IMR-90 (cell line): ENCODE data around the gene HSPA1A. TPM values are rescaled to one million over a fixed set of nuclear protein-coding genes. Genes with fewer than 3 reads are reported as not detected.

Experiments
- ATAC-seq: fragments of 200-7000 bp; cut with Tn5 transposase; 2 replicates; pipeline ENCODE4 v1.9.1; 2020; ENCODE audit warnings: low read depth, mild to moderate bottlenecking, moderate library complexity
- BruUV-seq: library from RNA; stranded (reverse); fragments of 400-500 nt; replicated peaks from 2 replicates; lab custom pipeline; 2021; lab: Mats Ljungman, UMichigan
- CTCF ChIA-PET: fragments of 300-600 bp; formaldehyde crosslinking; extraction: SDS; loops from one replicate; lab custom pipeline; 2021; ENCODE audit warnings: antibody characterized with exemption; lab: Yijun Ruan, JAX
- POLR2A ChIA-PET: fragments of 300-600 bp; sonication (Branson Sonifier 250); formaldehyde crosslinking; loops from one replicate; lab custom pipeline; 2022; ENCODE audit warnings: antibody characterized with exemption; ENCODE audit not compliant: unreplicated experiment; lab: Charles Lee
- DNase-seq: peaks from one replicate; pipeline ENCODE4 v3.0.0; 2013
- H2AFZ ChIP-seq: replicated peaks from 2 replicates; pipeline ENCODE3; 2013; ENCODE audit warnings: low read length, mild to moderate bottlenecking; ENCODE audit not compliant: poor library complexity
- H2AK5ac ChIP-seq: 2 replicates; pipeline ENCODE4 v1.6.1; 2013; ENCODE audit warnings: low read depth, low read length, inconsistent platforms
- H2AK9ac ChIP-seq: replicated peaks from 2 replicates; pipeline ENCODE3; 2013; ENCODE audit warnings: mild to moderate bottlenecking, low read depth, low read length, moderate library complexity; ENCODE audit not compliant: poor library complexity
- H2BK120ac ChIP-seq: 2 replicates; pipeline ENCODE4 v1.6.1; 2013; ENCODE audit warnings: low read depth, low read length, inconsistent platforms
- H2BK15ac ChIP-seq: 3 replicates; pipeline ENCODE4 v1.6.1; 2013; ENCODE audit warnings: low read depth, low read length, inconsistent platforms
- H2BK20ac ChIP-seq: 2 replicates; pipeline ENCODE4 v1.6.1; 2013; ENCODE audit warnings: low read depth, mild to moderate bottlenecking, inconsistent platforms, low read length, moderate library complexity
- H2BK5ac ChIP-seq: 2 replicates; pipeline ENCODE4 v1.6.1; 2013; ENCODE audit warnings: mild to moderate bottlenecking, low read depth, low read length, inconsistent platforms; ENCODE audit not compliant: poor library complexity, severe bottlenecking
- H3K14ac ChIP-seq: replicated peaks from 2 replicates; pipeline ENCODE4 v1.6.1; 2013; ENCODE audit warnings: low read depth, low read length, inconsistent platforms
- H3K18ac ChIP-seq: 2 replicates; pipeline ENCODE4 v1.6.1; 2013; ENCODE audit warnings: low read depth, low read length, control low read depth
- H3K23ac ChIP-seq: 2 replicates; pipeline ENCODE4 v1.6.1; 2013; ENCODE audit warnings: low read depth, low read length, inconsistent platforms
- H3K27ac ChIP-seq: 2 replicates; pipeline ENCODE4 v1.5.1; 2013; ENCODE audit warnings: mild to moderate bottlenecking, control low read depth, low read length; ENCODE audit not compliant: insufficient read depth
- H3K27me3 ChIP-seq: 2 replicates; pipeline ENCODE4 v1.6.1; 2013; ENCODE audit warnings: low read length; ENCODE audit not compliant: control insufficient read depth, insufficient read depth
- H3K36me3 ChIP-seq: 2 replicates; pipeline ENCODE4 v1.6.1; 2013; ENCODE audit warnings: low read length, mixed read lengths; ENCODE audit not compliant: control insufficient read depth, insufficient read depth
- H3K4ac ChIP-seq: 2 replicates; pipeline ENCODE4 v1.6.1; 2013; ENCODE audit warnings: low read depth, low read length, inconsistent platforms
- H3K4me1 ChIP-seq: 2 replicates; pipeline ENCODE4 v1.6.1; 2013; ENCODE audit warnings: low read length, mixed read lengths; ENCODE audit not compliant: control insufficient read depth, insufficient read depth
- H3K4me2 ChIP-seq: 2 replicates; pipeline ENCODE4 v1.6.1; 2013; ENCODE audit warnings: low read depth, mild to moderate bottlenecking, control low read depth, low read length, moderate library complexity
- H3K4me3 ChIP-seq: 2 replicates; pipeline ENCODE4 v1.5.1; 2013; ENCODE audit warnings: low read depth, mild to moderate bottlenecking, control low read depth, low read length, moderate library complexity; ENCODE audit not compliant: insufficient read depth
- H3K56ac ChIP-seq: 2 replicates; pipeline ENCODE4 v1.6.1; 2013; ENCODE audit warnings: low read length, inconsistent platforms; ENCODE audit not compliant: insufficient read depth; ENCODE audit errors: extremely low read depth
- H3K79me1 ChIP-seq, 2 experiments: 2 replicates each; pipeline ENCODE4 v1.6.1; 2013; ENCODE audit warnings: low read length in 2 of 2, inconsistent platforms in 1 of 2, low read depth in 1 of 2
- H3K9ac ChIP-seq: 2 replicates; pipeline ENCODE4 v1.6.1; 2013; ENCODE audit warnings: low read depth, low read length, control low read depth
- H3K9me1 ChIP-seq: 2 replicates; pipeline ENCODE4 v1.6.1; 2013; ENCODE audit warnings: low read length, inconsistent platforms; ENCODE audit not compliant: insufficient read depth
- H3K9me3 ChIP-seq: 2 replicates; pipeline ENCODE4 v1.6.1; 2013; ENCODE audit warnings: low read length; ENCODE audit not compliant: control insufficient read depth, insufficient read depth
- H4K20me1 ChIP-seq: 2 replicates; pipeline ENCODE4 v1.6.1; 2013; ENCODE audit warnings: low read length, inconsistent platforms; ENCODE audit not compliant: insufficient read depth
- H4K5ac ChIP-seq: 2 replicates; pipeline ENCODE4 v1.6.1; 2013; ENCODE audit warnings: mild to moderate bottlenecking, low read depth, low read length, control low read depth
- H4K8ac ChIP-seq, 2 experiments: 2 replicates each; pipeline ENCODE4 v1.6.1; 2013; ENCODE audit warnings: low read depth in 2 of 2, low read length in 2 of 2, control low read depth in 1 of 2, inconsistent platforms in 1 of 2
- H4K91ac ChIP-seq: 2 replicates; pipeline ENCODE4 v1.6.1; 2013; ENCODE audit warnings: low read depth, low read length, inconsistent platforms; ENCODE audit not compliant: insufficient read depth
- CEBPB ChIP-seq: IDR thresholded peaks from 2 replicates; pipeline ENCODE4 v1.6.1; 2012; ENCODE audit warnings: low read depth, low read length, improper control_type of control experiment
- CHD1 ChIP-seq: IDR thresholded peaks from 2 replicates; pipeline ENCODE4 v1.6.1; 2012; ENCODE audit warnings: low read depth, low read length, improper control_type of control experiment
- CTCF ChIP-seq: conservative IDR thresholded peaks from 2 replicates; pipeline ENCODE4 v1.5.1; 2012; ENCODE audit warnings: mild to moderate bottlenecking, low read depth, low read length, improper control_type of control experiment
- MAFK ChIP-seq: IDR thresholded peaks from 2 replicates; pipeline ENCODE4 v1.6.1; 2012; ENCODE audit warnings: low read depth, low read length, improper control_type of control experiment
- MAZ ChIP-seq: IDR thresholded peaks from 2 replicates; pipeline ENCODE4 v1.6.1; 2012; ENCODE audit warnings: low read depth, mild to moderate bottlenecking, low read length, improper control_type of control experiment, moderate library complexity, borderline replicate concordance
- MXI1 ChIP-seq: IDR thresholded peaks from 2 replicates; pipeline ENCODE4 v1.6.1; 2012; ENCODE audit warnings: low read depth, mild to moderate bottlenecking, low read length, moderate library complexity, borderline replicate concordance
- NFE2L2 ChIP-seq: fragments of 150-350 bp; IDR thresholded peaks from 2 replicates; pipeline ENCODE4 v1.6.1; 2016; ENCODE audit warnings: low read depth, mild to moderate bottlenecking, low read length
- POLR2A ChIP-seq: IDR thresholded peaks from 2 replicates; pipeline ENCODE4 v1.6.1; 2012; ENCODE audit warnings: mild to moderate bottlenecking, low read depth, low read length
- RFX5 ChIP-seq: IDR thresholded peaks from 2 replicates; pipeline ENCODE4 v1.8.0; 2012; ENCODE audit warnings: low read depth, mild to moderate bottlenecking, low read length, moderate library complexity
- SMC3 ChIP-seq: fragments of 150-350 bp; IDR thresholded peaks from 2 replicates; pipeline ENCODE4 v1.6.1; 2016; ENCODE audit warnings: low read depth, mild to moderate bottlenecking, antibody characterized with exemption, low read length, moderate library complexity
- WGBS, 2 experiments: methylation state at CpG; one replicate each; pipeline versions ENCODE4 v1.1.5 to v1.1.7; 2013; ENCODE audit warnings: missing lambda C conversion rate in 2 of 2; ENCODE audit not compliant: insufficient read length in 1 of 2; ENCODE audit errors: extremely low coverage in 2 of 2; 5-methylcytosine and 5-hydroxymethylcytosine counted together
- dilution Hi-C: fragments of 300-500 bp; cut with HindIII; formaldehyde crosslinking; loops from one replicate; pipeline ENCODE4 v1.14.3; 2018; ENCODE audit warnings: low sequenced_read_pairs; ENCODE audit not compliant: unreplicated experiment
- in situ Hi-C: fragments of 300-500 bp; cut with MboI; formaldehyde crosslinking; loops from 3 replicates; pipeline ENCODE4 v1.14.3; 2019; ENCODE audit warnings: low sequenced_read_pairs, inconsistent platforms, mixed read lengths
- intact Hi-C: fragments of 100-400 bp; cut with micrococcal nuclease; formaldehyde crosslinking; loops from 2 replicates; pipeline ENCODE4 v1.10.0; 2022
- polyA plus RNA-seq, 3 experiments: library from polyadenylated mRNA; depleted of rRNA; stranded (reverse); fragments of >200 nt; gene quantifications; 2 replicates each; pipeline ENCODE4 v1.2.3, GENCODE V29; 2012; ENCODE audit warnings: low replicate concordance in 1 of 3
- total RNA-seq: library from RNA; depleted of rRNA; stranded (reverse); fragments of >200 nt; gene quantifications from 2 replicates; pipeline ENCODE4 v1.2.3, GENCODE V29; 2012
- TF ChIP-seq, protein P1 (sequence below): fragments of 150-350 bp; IDR thresholded peaks from 2 replicates; pipeline ENCODE4 v1.6.1; 2017; ENCODE audit warnings: mild to moderate bottlenecking, antibody characterized with exemption, low read length, low read depth

HSPA1A gene
- total and polyA plus RNA-seq, 2 of the 4 experiments (the other 2 are of a cell fraction) = 94.6 to 95.3 TPM

- Histone ChIP-seq H3K36me3 (peaks cover 53% of the 10 kb centered on the region), H3K27me3 (no peaks in the 10 kb centered on the region), H3K4me1 (peaks cover 10% of the 10 kb centered on the region), H3K9me3 (no peaks in the 10 kb centered on the region), H3K4ac (no peak overlapping the region), H2BK20ac (no peak overlapping the region), H2AK9ac (no peak overlapping the region), H2AK5ac (no peak overlapping the region), H2AFZ (no peak overlapping the region), H3K14ac (no peak overlapping the region), H3K18ac (no peak overlapping the region), H3K56ac (no peak overlapping the region), H3K4me3 (no peak overlapping the region), H4K8ac (no peak overlapping the region), H3K27ac (no peak overlapping the region), H4K91ac (no peak overlapping the region), H4K5ac (no peak overlapping the region), H3K9ac (no peak overlapping the region), H2BK15ac (no peak overlapping the region), H3K9me1 (0 out of 2 replicates have a peak, but pooled peaks cover 8% of the 10 kb centered on the region), H3K79me1 (0 out of 4 replicates have a peak, but pooled peaks cover 0 to 6% of the 10 kb centered on the region in 2 experiments), H3K23ac (no peak overlapping the region), H2BK120ac (no peak overlapping the region), H3K4me2 (no peak overlapping the region), H2BK5ac (no peak overlapping the region), H4K20me1 (no peaks in the 10 kb centered on the region)
- DNase-seq = no peak
- POLR2A ChIA-PET = no interaction called here
- in situ Hi-C loops (no loop called here), dilution Hi-C loops (no loop called here), intact Hi-C loops (no loop called here)
- TF ChIP-seq NFE2L2 (no peak), CTCF (no peak), MAFK (no peak), CEBPB (no peak), MAZ (no peak), SMC3 (no peak), POLR2A (no peak), RFX5 (no peak), CHD1 (no peak), MXI1 (no peak)
- TF ChIP-seq, protein P1, sequence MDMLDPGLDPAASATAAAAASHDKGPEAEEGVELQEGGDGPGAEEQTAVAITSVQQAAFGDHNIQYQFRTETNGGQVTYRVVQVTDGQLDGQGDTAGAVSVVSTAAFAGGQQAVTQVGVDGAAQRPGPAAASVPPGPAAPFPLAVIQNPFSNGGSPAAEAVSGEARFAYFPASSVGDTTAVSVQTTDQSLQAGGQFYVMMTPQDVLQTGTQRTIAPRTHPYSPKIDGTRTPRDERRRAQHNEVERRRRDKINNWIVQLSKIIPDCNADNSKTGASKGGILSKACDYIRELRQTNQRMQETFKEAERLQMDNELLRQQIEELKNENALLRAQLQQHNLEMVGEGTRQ = no peak
- CTCF ChIA-PET = interaction anchor here (0.7 kb wide), 1 partner anchor 12 kb away, joined by 3 read pairs; no protein-coding TSS in a partner anchor
- no TSS peak for BruUV-seq
- no peak for ATAC-seq
- WGBS, 2 experiments = 94% methylated on average over 18 of the region's 43 CpGs; no CpG with 5 or more reads in 1 of the 2 experiments
Observed at GRCh38 chr6:31778999-31779885, 36.1 kb upstream of the HSPA1A start.
